ENCODE results near the gene FAM120A. TPM values are rescaled to one million over a fixed set of nuclear protein-coding genes. Genes with fewer than 3 reads are reported as not detected.

FAM120A gene
- polyA plus RNA-seq, 1 experiment = 89.4 TPM

DNA sequence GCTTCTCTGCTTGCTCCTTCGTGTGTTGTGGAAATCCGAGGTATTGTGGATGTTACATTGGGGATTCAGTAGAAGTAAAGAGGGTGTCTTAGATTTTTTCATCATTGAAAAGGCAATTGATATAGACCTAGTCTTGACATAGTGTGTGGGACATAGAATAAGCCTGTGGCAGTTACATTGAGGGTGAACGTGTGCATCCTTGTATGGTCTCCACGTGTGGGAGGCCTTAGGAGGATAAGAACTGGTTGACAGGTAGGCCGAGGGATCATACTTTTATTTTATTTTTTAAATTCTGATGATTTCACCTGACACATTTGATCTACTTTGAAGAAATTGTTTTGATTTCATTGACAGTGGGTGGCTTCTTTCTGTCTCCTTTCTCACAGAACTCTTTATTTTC, 18.9 kb downstream of the FAM120A start:
- no peaks in the 10 kb centered on the region for H3K36me3 ChIP-seq (ENCODE audit: control insufficient read depth, insufficient read depth, low read length)
- TF ChIP-seq, protein P1, sequence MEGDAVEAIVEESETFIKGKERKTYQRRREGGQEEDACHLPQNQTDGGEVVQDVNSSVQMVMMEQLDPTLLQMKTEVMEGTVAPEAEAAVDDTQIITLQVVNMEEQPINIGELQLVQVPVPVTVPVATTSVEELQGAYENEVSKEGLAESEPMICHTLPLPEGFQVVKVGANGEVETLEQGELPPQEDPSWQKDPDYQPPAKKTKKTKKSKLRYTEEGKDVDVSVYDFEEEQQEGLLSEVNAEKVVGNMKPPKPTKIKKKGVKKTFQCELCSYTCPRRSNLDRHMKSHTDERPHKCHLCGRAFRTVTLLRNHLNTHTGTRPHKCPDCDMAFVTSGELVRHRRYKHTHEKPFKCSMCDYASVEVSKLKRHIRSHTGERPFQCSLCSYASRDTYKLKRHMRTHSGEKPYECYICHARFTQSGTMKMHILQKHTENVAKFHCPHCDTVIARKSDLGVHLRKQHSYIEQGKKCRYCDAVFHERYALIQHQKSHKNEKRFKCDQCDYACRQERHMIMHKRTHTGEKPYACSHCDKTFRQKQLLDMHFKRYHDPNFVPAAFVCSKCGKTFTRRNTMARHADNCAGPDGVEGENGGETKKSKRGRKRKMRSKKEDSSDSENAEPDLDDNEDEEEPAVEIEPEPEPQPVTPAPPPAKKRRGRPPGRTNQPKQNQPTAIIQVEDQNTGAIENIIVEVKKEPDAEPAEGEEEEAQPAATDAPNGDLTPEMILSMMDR (IDR thresholded peaks at IDR 0.05; ENCODE audit: insufficient read depth, low read depth, low read length) = no peak
- POLR2A ChIA-PET = no interaction called here
- no peak overlapping the region for H3K4me3 ChIP-seq (ENCODE audit: low read depth, low read length)
- DNase-seq (ENCODE audit: low read depth) = no peak
- CTCF ChIA-PET = no interaction called here
- no peaks in the 10 kb centered on the region for H3K27me3 ChIP-seq (ENCODE audit: control insufficient read depth, insufficient read depth, low read length)

DNA sequence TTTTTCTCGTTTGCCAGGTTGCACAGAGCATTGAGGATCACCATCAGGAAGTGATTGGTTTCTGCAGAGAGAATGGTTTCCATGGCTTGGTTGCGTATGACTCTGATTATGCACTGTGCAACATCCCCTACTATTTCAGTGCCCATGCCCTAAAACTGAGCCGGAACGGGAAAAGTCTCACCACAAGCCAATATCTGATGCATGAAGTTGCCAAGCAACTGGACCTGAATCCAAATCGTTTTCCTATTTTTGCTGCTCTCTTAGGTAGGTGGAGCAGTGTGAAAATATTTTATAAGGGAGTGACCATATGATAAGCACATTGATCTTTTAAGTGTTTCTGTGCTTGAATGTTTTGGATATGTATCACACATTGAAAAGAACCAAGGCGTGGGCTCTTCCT, 19.6 kb downstream of the FAM120A start:
- no peaks in the 10 kb centered on the region for H3K27me3 ChIP-seq (ENCODE audit: control insufficient read depth, insufficient read depth, low read length)
- H3K36me3 ChIP-seq (ENCODE audit: control insufficient read depth, insufficient read depth, low read length) = no peaks in the 10 kb centered on the region
- no peak for DNase-seq (ENCODE audit: low read depth)
- CTCF ChIA-PET = no interaction called here
- no peak overlapping the region for H3K4me3 ChIP-seq (ENCODE audit: low read depth, low read length)
- TF ChIP-seq, protein P1 (IDR thresholded peaks at IDR 0.05; ENCODE audit: insufficient read depth, low read depth, low read length) = no peak
- POLR2A ChIA-PET = no interaction called here

DNA sequence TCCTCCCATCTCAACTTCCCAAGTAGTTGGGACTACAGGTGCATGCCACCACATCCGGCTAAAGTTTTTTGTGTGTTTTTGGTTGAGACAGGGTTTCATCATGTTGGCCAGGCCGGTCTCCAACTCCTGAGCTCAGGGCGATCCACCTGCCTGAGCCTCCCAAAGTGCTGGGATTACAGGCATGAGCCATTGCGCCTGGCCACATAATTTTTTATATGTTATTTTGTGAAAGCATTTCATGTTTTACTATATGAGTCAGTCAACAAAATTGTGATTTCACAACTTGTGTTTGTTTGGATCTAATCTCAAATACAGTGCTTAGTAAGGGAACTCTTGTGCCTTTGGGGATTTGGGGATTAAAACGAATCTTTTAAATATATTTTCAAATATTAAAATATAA, 21.9 kb downstream of the FAM120A start:
- no peak for DNase-seq (ENCODE audit: low read depth)
- no peaks in the 10 kb centered on the region for H3K27me3 ChIP-seq (ENCODE audit: control insufficient read depth, insufficient read depth, low read length)
- POLR2A ChIA-PET = no interaction called here
- H3K36me3 ChIP-seq (ENCODE audit: control insufficient read depth, insufficient read depth, low read length) = no peaks in the 10 kb centered on the region; the same call in 1 of the 2 replicates
- CTCF ChIA-PET = interaction anchor here (0.8 kb wide), 1 partner anchor 93 kb away, joined by 3 read pairs; no protein-coding TSS in a partner anchor
- TF ChIP-seq, protein P1 (IDR thresholded peaks at IDR 0.05; ENCODE audit: insufficient read depth, low read depth, low read length) = no peak
- H3K4me3 ChIP-seq (ENCODE audit: low read depth, low read length) = no peak overlapping the region

DNA sequence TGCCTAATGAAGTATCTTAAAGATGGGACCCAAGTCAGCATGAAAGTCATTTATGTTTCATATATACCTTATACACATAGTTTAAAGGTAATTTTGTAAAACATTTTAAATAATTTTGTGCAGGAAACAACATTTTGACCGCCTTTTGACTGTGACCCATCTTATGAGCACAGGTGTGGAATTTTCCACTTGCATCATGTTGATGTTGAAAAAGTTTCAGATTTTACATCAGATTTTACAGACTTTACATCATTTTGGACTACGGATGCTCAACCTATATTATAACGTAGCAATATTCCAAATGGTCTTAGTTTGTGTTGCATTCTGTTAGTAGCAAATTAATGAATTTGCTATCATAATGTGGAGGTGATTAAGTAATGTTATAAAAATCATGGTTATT, 23.6 kb downstream of the FAM120A start:
- TF ChIP-seq, protein P1 (IDR thresholded peaks at IDR 0.05; ENCODE audit: insufficient read depth, low read depth, low read length) = no peak
- ChIA-PET POLR2A (no interaction called here), CTCF (interaction anchor here (1.4 kb wide), 1 partner anchor 366 kb away, joined by 4 read pairs; no protein-coding TSS in a partner anchor)
- H3K4me3 ChIP-seq (ENCODE audit: low read depth, low read length) = no peak overlapping the region
- H3K27me3 ChIP-seq (ENCODE audit: control insufficient read depth, insufficient read depth, low read length) = no peaks in the 10 kb centered on the region
- no peak for DNase-seq (ENCODE audit: low read depth)
- no peaks in the 10 kb centered on the region; the same call in 1 of the 2 replicates for H3K36me3 ChIP-seq (ENCODE audit: control insufficient read depth, insufficient read depth, low read length)

DNA sequence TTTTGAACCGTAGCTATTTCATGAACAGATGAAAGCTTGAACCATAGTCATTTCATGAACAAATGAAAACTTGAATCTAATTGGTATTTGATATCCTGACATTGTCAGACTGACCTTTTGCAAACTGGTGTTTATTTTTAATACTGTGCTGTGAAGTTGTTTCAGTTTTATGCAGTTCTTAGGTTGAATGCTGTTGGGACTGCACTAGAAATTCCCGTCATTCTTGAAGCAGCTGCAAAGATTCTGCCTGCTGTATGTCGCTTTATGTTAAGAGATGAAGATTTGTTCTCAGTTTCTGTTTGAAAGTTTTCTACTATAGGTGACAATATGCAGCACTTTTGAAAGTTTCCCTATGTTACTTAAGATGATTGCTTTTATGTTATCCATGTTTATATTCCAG, 24.4 kb downstream of the FAM120A start:
- ChIA-PET CTCF (interaction anchor here (1.2 to 1.4 kb wide), 2 partner anchors 12 to 367 kb away, joined by 3 to 4 read pairs; no protein-coding TSS in a partner anchor), POLR2A (no interaction called here)
- no peak overlapping the region for H3K4me3 ChIP-seq (ENCODE audit: low read depth, low read length)
- DNase-seq (ENCODE audit: low read depth) = no peak
- H3K36me3 ChIP-seq (ENCODE audit: control insufficient read depth, insufficient read depth, low read length) = no peaks in the 10 kb centered on the region; the same call in 1 of the 2 replicates
- TF ChIP-seq, protein P1 (IDR thresholded peaks at IDR 0.05; ENCODE audit: insufficient read depth, low read depth, low read length) = no peak
- no peaks in the 10 kb centered on the region for H3K27me3 ChIP-seq (ENCODE audit: control insufficient read depth, insufficient read depth, low read length)
